SU-DHL-6 (cell line): ENCODE measurements around the gene TMEM86B.

Experiments used
- CTCF ChIP-seq: fragments of 200-600 bp; sonication (generic); IDR thresholded peaks from one replicate; pipeline ENCODE4 v1.5.1; 2017; ENCODE audit warnings: antibody characterized with exemption, mild to moderate bottlenecking, low read length, moderate library complexity; ENCODE audit not compliant: insufficient read depth, poor library complexity, severe bottlenecking
- EZH2phosphoT487 ChIP-seq: fragments of 200-600 bp; sonication (generic), shearing (Covaris generic); conservative IDR thresholded peaks from 2 replicates; pipeline ENCODE4 v1.6.1; 2018; ENCODE audit warnings: mild to moderate bottlenecking, antibody characterized with exemption, low read length, moderate library complexity, mixed read lengths

- TF ChIP-seq CTCF (no peak), EZH2phosphoT487 (no peak)
Measured at GRCh38 chr19:55188625-55189024, 39.9 kb downstream of the TMEM86B start.
